Measurements from ENCODE around the gene MYBBP1A.
"Not testable (repeated sequence)": the region's sequence is repeated elsewhere in the genome, so short reads cannot be mapped to it uniquely, and the experiment has no call there.

MYBBP1A gene

GRCh38 chr17:4554997-4555799, at the start of gene MYBBP1A:
Gene MYBBP1A (minus strand): TSS chr17:4555384. CDS start chr17:4555324, 60 bp downstream.
- TF ChIP-seq CTCF (IDR thresholded peaks at IDR 0.05; ENCODE audit: borderline replicate concordance, insufficient read depth, low read depth, low read length): no peak
- H3K4me3 ChIP-seq (ENCODE audit: low read depth, low read length): peak within 1 kb of the TSS; percentile 87

- not testable (repeated sequence) for H3K4me3 ChIP-seq (ENCODE audit: low read depth, low read length)
These were observed 49.6 kb upstream of the MYBBP1A start for GRCh38 chr17:4604736-4605135.

- no peak overlapping the region for H3K4me3 ChIP-seq (ENCODE audit: low read depth, low read length)
- no peak for TF ChIP-seq CTCF (IDR thresholded peaks at IDR 0.05; ENCODE audit: borderline replicate concordance, insufficient read depth, low read depth, low read length)
These were observed 49.0 kb upstream of the MYBBP1A start for GRCh38 chr17:4604111-4604644.

GRCh38 chr17:4602041-4602440, 46.9 kb upstream of the MYBBP1A start:
- no peak for TF ChIP-seq CTCF (IDR thresholded peaks at IDR 0.05; ENCODE audit: borderline replicate concordance, insufficient read depth, low read depth, low read length)
- no peak overlapping the region for H3K4me3 ChIP-seq (ENCODE audit: low read depth, low read length)

GRCh38 chr17:4601326-4601725, 46.1 kb upstream of the MYBBP1A start:
- no peak overlapping the region for H3K4me3 ChIP-seq (ENCODE audit: low read depth, low read length)
- no peak for TF ChIP-seq CTCF (IDR thresholded peaks at IDR 0.05; ENCODE audit: borderline replicate concordance, insufficient read depth, low read depth, low read length)

- no peak for TF ChIP-seq CTCF (IDR thresholded peaks at IDR 0.05; ENCODE audit: borderline replicate concordance, insufficient read depth, low read depth, low read length)
- H3K4me3 ChIP-seq (ENCODE audit: low read depth, low read length): no peak overlapping the region
These were observed 45.4 kb upstream of the MYBBP1A start for GRCh38 chr17:4600563-4600962.

GRCh38 chr17:4599505-4600281, 44.5 kb upstream of the MYBBP1A start:
- H3K4me3 ChIP-seq (ENCODE audit: low read depth, low read length): no peak overlapping the region
- TF ChIP-seq CTCF (IDR thresholded peaks at IDR 0.05; ENCODE audit: borderline replicate concordance, insufficient read depth, low read depth, low read length): no peak

All from GM12875 (cell line).